Upper lobe of left lung (tissue), 6 donors: ENCODE measurements around the gene KCNMA1. TPM values are rescaled to one million over a fixed set of nuclear protein-coding genes. Genes with fewer than 3 reads are reported as not detected.

Experiments used
- ATAC-seq, 2 donors: fragments of 200-7000 bp; cut with Tn5 transposase; one replicate each; pipeline ENCODE4 v1.9.1; 2022; ENCODE audit warnings: mild to moderate bottlenecking in 2 of 2, moderate library complexity in 2 of 2; ENCODE audit not compliant: low FRiP score in 2 of 2
- DNase-seq, 2 donors: peaks; one replicate each; pipeline ENCODE4 v3.0.0-alpha.2; 2019 to 2020
- H3K27ac ChIP-seq, 4 donors: fragments of 200-600 bp; sonication (generic); one replicate each; pipeline ENCODE4 v1.5.1; 2016 to 2019
- H3K27me3 ChIP-seq, 4 donors: fragments of 200-600 bp; sonication (generic); one replicate each; pipeline ENCODE4 v1.5.1; 2017 to 2019
- H3K36me3 ChIP-seq, 4 donors: fragments of 200-600 bp; sonication (generic); one replicate each; pipeline ENCODE4 v1.5.1; 2016 to 2019
- H3K4me1 ChIP-seq, 4 donors: fragments of 200-600 bp; sonication (generic); one replicate each; pipeline ENCODE4 v1.5.1; 2018 to 2019
- H3K4me3 ChIP-seq, 4 donors: fragments of 200-600 bp; sonication (generic); one replicate each; pipeline ENCODE4 v1.5.1; 2017 to 2019; ENCODE audit warnings: mild to moderate bottlenecking in 2 of 4, moderate library complexity in 1 of 4
- H3K9me3 ChIP-seq, 4 donors: fragments of 200-600 bp; sonication (generic); one replicate each; pipeline ENCODE4 v1.5.1; 2018 to 2019
- EP300 ChIP-seq, 4 donors: sonication (generic); formaldehyde crosslinking; IDR thresholded peaks; one replicate each; pipeline ENCODE4 v1.5.1; 2017; ENCODE audit warnings: antibody characterized with exemption in 4 of 4, control low read depth in 2 of 4
- POLR2A ChIP-seq, 4 donors: fragments of 450-650 bp; IDR thresholded peaks; one replicate each; pipeline ENCODE4 v1.5.1; 2016 to 2017; ENCODE audit warnings: antibody characterized with exemption in 4 of 4, mild to moderate bottlenecking in 2 of 4
- POLR2AphosphoS5 ChIP-seq, 2 donors: sonication (generic); formaldehyde crosslinking; IDR thresholded peaks; one replicate each; pipeline ENCODE4 v1.5.1; 2017; ENCODE audit warnings: antibody characterized with exemption in 2 of 2
- WGBS, 2 donors: methylation state at CpG; one replicate each; pipeline ENCODE4 v1.1.5; 2017 to 2018; 5-methylcytosine and 5-hydroxymethylcytosine counted together
- total RNA-seq, 6 donors: library from RNA; depleted of rRNA in 4 of 6; stranded (reverse); fragments of >200 nt in 4 of 6; gene quantifications; one replicate each; pipeline versions ENCODE4 v1.1.0 to v1.2.1, GENCODE V29; 2016 to 2021
- TF ChIP-seq, protein P1 (sequence below), 6 experiments: fragments of 450-650 bp in 4 of 6; fragments of 200-600 bp in 2 of 6; sonication (generic) in 2 of 6; IDR thresholded peaks; one replicate each; pipeline ENCODE4 v1.5.1; 2016 to 2019; ENCODE audit warnings: antibody characterized with exemption in 6 of 6
- donor health status: DM: no; HTN: no; CAD: no; lungs with moderate emphysema.
- donor health status: DM: no; HTN: yes; CAD: no; lungs with severe emphysema.

KCNMA1 gene
- total RNA-seq, 6 donors from 2014 or later, result 5.8 to 107 (median 22.0) TPM

DNA sequence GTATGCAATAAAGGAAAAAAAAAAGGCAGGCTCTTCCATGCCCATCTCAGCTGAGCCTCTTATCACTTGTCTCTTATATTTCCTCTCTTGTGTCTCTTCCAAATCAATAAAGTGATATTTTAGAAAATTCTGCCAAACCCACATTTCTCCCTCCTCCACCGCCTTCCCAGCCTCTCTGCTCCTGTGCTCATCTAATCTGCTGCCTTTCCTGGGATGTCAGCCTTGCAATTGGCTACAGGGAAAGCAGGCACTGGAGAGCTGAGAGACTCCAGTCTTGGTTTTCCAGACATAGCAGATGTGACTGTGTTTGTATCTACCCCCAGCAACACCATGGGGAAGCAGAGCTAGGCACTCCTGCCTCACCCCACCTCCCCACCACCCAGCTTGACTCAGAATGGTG lies 298.4 kb downstream of the KCNMA1 start:
- no peak for ATAC-seq
- H3K27ac ChIP-seq, result no peak overlapping the region
- H3K36me3 ChIP-seq, result no peaks in the 10 kb centered on the region
- H3K9me3 ChIP-seq, result no peaks in the 10 kb centered on the region
- no peaks in the 10 kb centered on the region for H3K27me3 ChIP-seq
- 70 to 76% methylated on average over 1 of the region's 1 CpG for WGBS, 2 donors
- DNase-seq, result no peak
- no peak overlapping the region for H3K4me3 ChIP-seq
- no peaks in the 10 kb centered on the region for H3K4me1 ChIP-seq
- TF ChIP-seq POLR2A (IDR thresholded peaks at IDR 0.05), result no peak
- TF ChIP-seq EP300 (IDR thresholded peaks at IDR 0.05), result no peak
- TF ChIP-seq, protein P1, sequence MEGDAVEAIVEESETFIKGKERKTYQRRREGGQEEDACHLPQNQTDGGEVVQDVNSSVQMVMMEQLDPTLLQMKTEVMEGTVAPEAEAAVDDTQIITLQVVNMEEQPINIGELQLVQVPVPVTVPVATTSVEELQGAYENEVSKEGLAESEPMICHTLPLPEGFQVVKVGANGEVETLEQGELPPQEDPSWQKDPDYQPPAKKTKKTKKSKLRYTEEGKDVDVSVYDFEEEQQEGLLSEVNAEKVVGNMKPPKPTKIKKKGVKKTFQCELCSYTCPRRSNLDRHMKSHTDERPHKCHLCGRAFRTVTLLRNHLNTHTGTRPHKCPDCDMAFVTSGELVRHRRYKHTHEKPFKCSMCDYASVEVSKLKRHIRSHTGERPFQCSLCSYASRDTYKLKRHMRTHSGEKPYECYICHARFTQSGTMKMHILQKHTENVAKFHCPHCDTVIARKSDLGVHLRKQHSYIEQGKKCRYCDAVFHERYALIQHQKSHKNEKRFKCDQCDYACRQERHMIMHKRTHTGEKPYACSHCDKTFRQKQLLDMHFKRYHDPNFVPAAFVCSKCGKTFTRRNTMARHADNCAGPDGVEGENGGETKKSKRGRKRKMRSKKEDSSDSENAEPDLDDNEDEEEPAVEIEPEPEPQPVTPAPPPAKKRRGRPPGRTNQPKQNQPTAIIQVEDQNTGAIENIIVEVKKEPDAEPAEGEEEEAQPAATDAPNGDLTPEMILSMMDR (IDR thresholded peaks at IDR 0.05), result no peak
- no peak for TF ChIP-seq POLR2AphosphoS5 (IDR thresholded peaks at IDR 0.05)

DNA sequence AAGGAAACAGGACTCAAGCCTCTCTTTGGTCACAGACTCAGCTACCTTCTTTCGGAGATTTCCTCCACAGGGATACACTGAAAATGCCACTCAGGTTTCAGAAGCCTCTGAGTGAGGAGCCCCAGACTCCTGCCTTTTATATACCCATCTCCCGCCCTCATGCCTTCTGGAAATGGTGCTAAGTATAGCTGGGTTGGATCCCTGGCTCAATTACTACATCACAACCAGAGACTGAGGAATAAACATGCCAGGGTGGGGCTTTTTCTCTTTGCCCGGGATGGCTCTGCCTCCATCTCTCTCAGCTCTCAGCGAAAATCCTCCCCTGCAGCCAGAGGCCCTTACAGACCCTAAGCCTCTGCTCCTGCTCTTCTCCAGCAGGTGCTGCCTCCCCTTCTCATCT lies 299.5 kb downstream of the KCNMA1 start:
- WGBS, 2 donors, result 84 to 91% methylated on average over 4 of the region's 4 CpGs

DNA sequence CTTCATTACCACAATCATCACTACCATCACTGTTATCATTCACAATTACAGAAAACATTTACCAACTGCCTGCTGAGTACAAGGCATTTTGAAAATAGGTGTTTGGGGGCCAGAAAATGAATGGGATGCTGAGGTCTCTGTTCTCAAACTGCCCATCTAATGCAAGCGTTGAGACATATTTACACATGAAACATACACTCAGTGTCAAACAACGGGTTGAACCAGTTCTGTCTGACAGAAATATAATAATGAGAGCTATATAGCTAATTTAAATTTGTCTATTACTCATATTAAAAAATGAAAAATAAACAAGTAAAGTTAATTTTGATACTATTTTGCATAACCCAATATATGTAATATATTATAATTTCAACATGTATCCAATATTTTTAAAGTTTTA lies 303.1 kb downstream of the KCNMA1 start:
- H3K27ac ChIP-seq, result no peak overlapping the region
- H3K36me3 ChIP-seq, result no peaks in the 10 kb centered on the region
- no peaks in the 10 kb centered on the region for H3K4me1 ChIP-seq
- WGBS, 2 donors, result 61 to 63% methylated on average over 2 of the region's 2 CpGs
- no peak overlapping the region for H3K4me3 ChIP-seq
- no peak for ATAC-seq
- no peaks in the 10 kb centered on the region for H3K27me3 ChIP-seq
- no peaks in the 10 kb centered on the region for H3K9me3 ChIP-seq
- TF ChIP-seq POLR2AphosphoS5 (IDR thresholded peaks at IDR 0.05), result no peak
- TF ChIP-seq POLR2A (IDR thresholded peaks at IDR 0.05), result no peak
- TF ChIP-seq, protein P1 (IDR thresholded peaks at IDR 0.05), result no peak
- TF ChIP-seq EP300 (IDR thresholded peaks at IDR 0.05), result no peak
- no peak for DNase-seq

More for the DNA sequence above, 299.5 kb downstream of the KCNMA1 start:
- Histone ChIP-seq H3K27ac (no peak overlapping the region), H3K36me3 (no peaks in the 10 kb centered on the region), H3K4me3 (no peak overlapping the region), H3K9me3 (no peaks in the 10 kb centered on the region), H3K4me1 (no peaks in the 10 kb centered on the region), H3K27me3 (no peaks in the 10 kb centered on the region)
- ATAC-seq, result no peak
- no peak for DNase-seq
- TF ChIP-seq, protein P1 (IDR thresholded peaks at IDR 0.05), result no peak
- TF ChIP-seq POLR2AphosphoS5 (IDR thresholded peaks at IDR 0.05), result no peak
- TF ChIP-seq EP300 (IDR thresholded peaks at IDR 0.05), result no peak
- no peak for TF ChIP-seq POLR2A (IDR thresholded peaks at IDR 0.05)

GRCh38 chr10:77333610-77334340 lies 303.8 kb downstream of the KCNMA1 start:
- TF ChIP-seq EP300 (IDR thresholded peaks at IDR 0.05) (no peak), POLR2A (IDR thresholded peaks at IDR 0.05) (no peak), POLR2AphosphoS5 (IDR thresholded peaks at IDR 0.05) (no peak)
- TF ChIP-seq, protein P1 (IDR thresholded peaks at IDR 0.05), result no peak
- Histone ChIP-seq H3K27ac (no peak overlapping the region), H3K27me3 (no peaks in the 10 kb centered on the region), H3K4me3 (no peak overlapping the region), H3K4me1 (no peaks in the 10 kb centered on the region), H3K9me3 (no peaks in the 10 kb centered on the region), H3K36me3 (no peaks in the 10 kb centered on the region)
- WGBS, 2 donors, result 35 to 41% methylated on average over 8 of the region's 8 CpGs
- ATAC-seq (no peak), DNase-seq (no peak)

DNA sequence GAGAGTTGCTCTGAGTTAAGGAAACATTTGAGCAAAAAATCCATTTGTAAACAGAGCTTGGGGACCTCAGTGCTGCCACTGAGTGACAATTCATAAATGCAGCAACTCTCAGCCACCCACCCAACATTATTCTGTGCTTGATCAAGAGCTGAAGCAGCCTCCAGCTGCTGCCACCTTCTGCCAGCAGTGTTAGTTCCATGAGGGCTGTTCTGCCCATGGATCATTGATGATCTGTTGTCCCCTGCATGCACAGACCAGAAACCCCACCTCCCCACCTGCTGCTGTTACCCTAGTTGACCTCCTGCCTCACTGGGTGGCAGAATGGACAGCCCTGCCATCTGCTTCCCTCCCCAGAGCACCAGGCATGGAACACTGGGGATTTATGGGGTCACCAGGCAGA lies 305.4 kb downstream of the KCNMA1 start:
- no peaks in the 10 kb centered on the region for H3K4me1 ChIP-seq
- H3K36me3 ChIP-seq, result no peaks in the 10 kb centered on the region
- H3K9me3 ChIP-seq, result no peaks in the 10 kb centered on the region
- DNase-seq (no peak), ATAC-seq (no peak)
- no peaks in the 10 kb centered on the region for H3K27me3 ChIP-seq
- TF ChIP-seq, protein P1 (IDR thresholded peaks at IDR 0.05), result no peak
- no peak for TF ChIP-seq POLR2A (IDR thresholded peaks at IDR 0.05)
- no peak for TF ChIP-seq POLR2AphosphoS5 (IDR thresholded peaks at IDR 0.05)
- TF ChIP-seq EP300 (IDR thresholded peaks at IDR 0.05), result no peak
- H3K4me3 ChIP-seq, result no peak overlapping the region
- H3K27ac ChIP-seq, result no peak overlapping the region
